DND-41 (cell line): Measurements from ENCODE around the gene RELL1.
"Not testable (repeated sequence)": the region's sequence is repeated elsewhere in the genome, so short reads cannot be mapped to it uniquely, and the experiment has no call there.

Source experiments
- CTCF ChIP-seq: IDR thresholded peaks from 2 replicates; pipeline ENCODE4 v1.5.1; 2012; ENCODE audit warnings: borderline replicate concordance, low read length, moderate library complexity, mild to moderate bottlenecking; ENCODE audit not compliant: poor library complexity, severe bottlenecking; ENCODE audit errors: extremely low read depth
- EZH2 ChIP-seq: IDR thresholded peaks from 3 replicates; pipeline ENCODE4 v1.6.1; 2012; ENCODE audit warnings: borderline replicate concordance, low read depth, mild to moderate bottlenecking, moderate library complexity, low read length, inconsistent platforms; ENCODE audit not compliant: severe bottlenecking

GRCh38 chr4:37669124-37669523 lies 17.1 kb downstream of the RELL1 start:
- TF ChIP-seq CTCF, EZH2: not testable (repeated sequence)
